Transverse colon (tissue), 3 donors: ENCODE measurements around the gene MARCHF3.

Experiments
- CTCF ChIP-seq, 5 experiments: fragments of 200-600 bp in 3 of 5; fragments of 450-650 bp in 2 of 5; sonication (generic) in 3 of 5; IDR thresholded peaks; 1 replicate in 2 of 5; 2 replicates in 3 of 5; pipeline ENCODE4 v1.5.1; 2016 to 2017; ENCODE audit warnings: antibody characterized with exemption in 5 of 5, inconsistent platforms in 3 of 5, mild to moderate bottlenecking in 2 of 5, moderate library complexity in 1 of 5
- POLR2A ChIP-seq: fragments of 450-650 bp; IDR thresholded peaks from one replicate; pipeline ENCODE4 v1.6.1; 2016; ENCODE audit warnings: antibody characterized with exemption, mild to moderate bottlenecking, moderate library complexity

- TF ChIP-seq CTCF (IDR thresholded peaks at IDR 0.05) (no peak), POLR2A (no peak)
Observed at GRCh38 chr5:126896170-126896702, 134.1 kb downstream of the MARCHF3 start.
